Measurements from ENCODE around the gene OR10A2.
"Not testable (repeated sequence)": the region's sequence is repeated elsewhere in the genome, so short reads cannot be mapped to it uniquely, and the experiment has no call there.

The OR10A2 gene, protein sequence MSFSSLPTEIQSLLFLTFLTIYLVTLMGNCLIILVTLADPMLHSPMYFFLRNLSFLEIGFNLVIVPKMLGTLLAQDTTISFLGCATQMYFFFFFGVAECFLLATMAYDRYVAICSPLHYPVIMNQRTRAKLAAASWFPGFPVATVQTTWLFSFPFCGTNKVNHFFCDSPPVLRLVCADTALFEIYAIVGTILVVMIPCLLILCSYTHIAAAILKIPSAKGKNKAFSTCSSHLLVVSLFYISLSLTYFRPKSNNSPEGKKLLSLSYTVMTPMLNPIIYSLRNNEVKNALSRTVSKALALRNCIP
- total RNA-seq: 0 reads per million in 4 donors

- DNase-seq: no peak
These were observed at the start of gene OR10A2 for GRCh38 chr11:6862961-6863360. OR10A2 (plus strand) TSS chr11:6863057; CDS start chr11:6869755, 6,698 bp downstream.

GRCh38 chr11:6813656-6814055, 49.2 kb upstream of the OR10A2 start:
- no peak for DNase-seq

GRCh38 chr11:6817694-6818093, 45.2 kb upstream of the OR10A2 start:
- DNase-seq: no peak

GRCh38 chr11:6818967-6819366, 43.9 kb upstream of the OR10A2 start:
- DNase-seq: no peak

DNA sequence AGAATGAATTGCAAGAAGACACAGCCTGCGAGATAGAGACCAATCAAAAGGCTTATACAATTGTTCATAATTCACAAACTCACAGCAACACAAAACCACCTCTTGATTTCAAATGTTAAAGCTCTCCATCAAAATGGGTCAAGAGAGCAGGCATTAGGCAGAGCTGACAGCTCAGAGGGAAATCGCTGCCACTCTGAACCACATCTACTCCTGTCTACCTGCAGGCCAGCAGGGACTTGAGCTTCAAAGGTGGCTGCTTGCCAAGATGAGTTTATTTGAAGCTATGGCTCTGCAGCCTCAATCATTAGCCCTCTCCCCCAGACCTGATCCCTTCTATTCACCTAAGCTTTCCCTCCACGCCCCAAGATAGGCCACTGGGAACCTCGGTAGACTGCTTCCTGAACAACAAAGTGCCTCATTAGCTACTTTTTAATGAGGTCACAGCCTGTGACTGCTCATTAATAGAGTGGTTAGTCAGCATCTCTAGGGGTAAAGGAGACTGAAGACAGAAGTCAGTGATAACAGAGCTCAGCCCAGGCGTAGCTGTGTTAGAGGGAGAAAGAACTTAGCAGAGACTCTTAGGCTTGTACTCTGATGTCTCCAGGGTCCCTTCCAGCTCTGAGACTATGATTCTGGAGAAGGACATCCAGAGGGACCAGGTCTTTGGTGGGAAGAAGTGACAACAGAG, 38.6 kb upstream of the OR10A2 start:
- DNase-seq: no peak

DNA sequence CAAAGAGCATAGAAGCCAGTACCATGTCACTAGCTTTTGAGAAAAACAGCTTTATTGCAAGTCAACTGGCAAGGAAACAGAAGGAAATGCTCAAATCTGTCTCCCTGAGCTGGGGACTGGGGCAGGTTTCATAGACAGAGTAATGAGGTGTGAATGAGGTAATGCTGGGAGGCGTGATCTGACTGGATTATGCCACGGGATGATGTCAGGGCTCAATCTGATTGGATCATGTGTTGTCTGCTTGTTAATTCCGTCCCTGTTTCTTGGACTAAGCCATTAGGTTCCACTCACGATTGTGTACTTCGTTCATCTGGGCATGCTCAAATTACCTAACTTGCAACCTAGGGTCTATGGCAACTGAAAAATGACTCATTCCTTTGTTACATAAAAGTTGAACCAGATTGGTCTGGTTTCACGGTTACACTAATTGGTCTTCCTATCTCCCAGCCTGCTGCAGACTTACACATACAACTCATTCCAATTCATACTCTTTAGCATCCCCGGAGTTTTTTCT, 37.6 kb upstream of the OR10A2 start:
- no peak for DNase-seq

GRCh38 chr11:6828103-6828502, 34.8 kb upstream of the OR10A2 start:
- DNase-seq: no peak

GRCh38 chr11:6833356-6833755, 29.5 kb upstream of the OR10A2 start:
- no peak for DNase-seq

GRCh38 chr11:6834021-6834420, 28.8 kb upstream of the OR10A2 start:
- no peak for DNase-seq

DNA sequence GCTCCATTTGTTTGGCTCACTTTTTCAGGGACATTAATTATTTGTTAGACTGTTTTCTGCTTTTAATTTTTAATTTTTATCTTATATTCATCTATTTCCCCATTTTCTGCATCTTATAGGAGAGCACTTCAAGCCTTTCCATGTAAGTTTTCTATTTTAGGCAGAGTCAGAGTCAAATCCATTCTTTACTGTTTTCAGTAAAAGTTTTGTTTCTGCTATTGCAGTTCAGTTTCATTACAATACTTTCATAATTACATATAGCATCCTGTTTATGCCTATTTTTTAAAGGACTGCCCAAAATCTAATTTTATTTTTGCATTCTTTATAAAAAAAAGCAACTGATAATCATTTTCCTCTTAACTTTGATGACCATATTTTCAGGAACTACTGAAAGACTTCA, 21.2 kb upstream of the OR10A2 start:
- peak in 1 of 5 donors; percentile 7 for DNase-seq

- DNase-seq: no peak
These were observed 19.2 kb upstream of the OR10A2 start for GRCh38 chr11:6843670-6844069.

GRCh38 chr11:6844356-6844755, 18.5 kb upstream of the OR10A2 start:
- no peak for DNase-seq

- no peak for DNase-seq
These were observed 17.5 kb upstream of the OR10A2 start, which contains the start of gene OR10A5 for GRCh38 chr11:6845383-6845782. OR10A5 (plus strand) TSS chr11:6845683; CDS start chr11:6845683, 0 bp downstream.

- no peak for DNase-seq
These were observed 12.3 kb upstream of the OR10A2 start for GRCh38 chr11:6850526-6850925.

GRCh38 chr11:6854801-6855200, 8.1 kb upstream of the OR10A2 start:
- DNase-seq: not testable (repeated sequence)

GRCh38 chr11:6855971-6856541, 6.8 kb upstream of the OR10A2 start:
- DNase-seq: no peak

GRCh38 chr11:6856871-6857270, 6.0 kb upstream of the OR10A2 start:
- peak in 1 of 5 donors; percentile 39 for DNase-seq

DNA sequence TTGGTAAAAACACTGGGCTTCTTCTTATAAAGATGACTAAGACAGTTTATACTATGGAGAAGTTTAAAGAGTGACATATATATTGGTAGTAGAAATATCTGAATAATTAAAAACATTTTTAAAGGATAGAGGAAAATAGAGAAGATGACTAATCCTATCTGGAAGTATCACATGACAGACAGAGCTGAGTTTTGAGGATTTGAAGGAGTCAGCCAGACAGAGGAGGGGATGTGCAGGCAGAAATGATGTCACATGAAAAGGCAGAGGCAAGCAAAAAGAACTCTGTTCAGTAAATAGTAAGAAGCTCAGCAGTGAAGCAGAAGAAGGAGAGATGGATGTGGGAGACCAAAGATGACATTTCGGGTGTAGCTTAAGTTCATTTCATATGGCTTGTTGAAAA, 1.6 kb downstream of the OR10A2 start:
- DNase-seq: no peak

GRCh38 chr11:6871278-6871677, 8.4 kb downstream of the OR10A2 start:
- no peak for DNase-seq

GRCh38 chr11:6875761-6876160, 12.9 kb downstream of the OR10A2 start:
- no peak for DNase-seq

DNA sequence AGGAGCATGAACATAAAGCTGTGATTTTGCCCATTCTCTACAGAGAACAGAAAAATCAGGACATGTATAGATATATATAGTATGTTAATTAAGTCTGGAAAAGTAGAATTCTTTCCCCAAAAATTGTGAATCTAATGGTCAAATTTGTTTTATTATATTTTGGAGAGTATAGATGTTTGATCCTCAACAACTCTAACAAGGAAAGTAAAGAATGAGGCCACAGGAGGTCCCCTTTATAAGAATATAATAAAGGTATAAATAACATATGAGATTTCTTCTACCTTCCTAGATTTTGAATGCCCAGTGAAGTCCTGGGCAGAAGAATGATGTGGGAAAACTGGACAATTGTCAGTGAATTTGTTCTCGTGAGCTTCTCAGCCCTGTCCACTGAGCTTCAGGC, 13.5 kb downstream of the OR10A2 start, which contains the start of gene OR10A4:
TSS of gene OR10A4 (plus strand) at position 301 of the 400 bp plus-strand sequence. CDS start at position 324, 23 bp downstream.
- no peak for DNase-seq

GRCh38 chr11:6876914-6877313, 14.1 kb downstream of the OR10A2 start:
- DNase-seq: no peak

DNA sequence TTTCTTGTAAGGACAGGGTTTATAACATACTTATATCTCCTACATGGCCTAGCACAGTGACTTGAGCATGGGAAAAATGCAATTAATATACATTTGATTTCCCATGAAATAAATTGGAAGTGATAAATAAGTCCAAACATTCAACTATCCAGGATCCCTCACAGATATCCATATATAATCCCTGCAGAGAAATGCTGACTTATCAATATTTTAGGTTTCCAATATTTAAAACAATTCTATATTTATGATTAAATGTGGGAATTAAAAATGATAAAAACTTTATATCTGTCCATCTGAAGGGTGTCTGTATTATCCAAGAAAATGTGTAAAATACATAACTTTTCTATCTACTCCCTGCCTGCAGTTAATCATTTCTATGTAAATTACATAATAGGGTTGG, 19.9 kb downstream of the OR10A2 start:
- no peak for DNase-seq

DNA sequence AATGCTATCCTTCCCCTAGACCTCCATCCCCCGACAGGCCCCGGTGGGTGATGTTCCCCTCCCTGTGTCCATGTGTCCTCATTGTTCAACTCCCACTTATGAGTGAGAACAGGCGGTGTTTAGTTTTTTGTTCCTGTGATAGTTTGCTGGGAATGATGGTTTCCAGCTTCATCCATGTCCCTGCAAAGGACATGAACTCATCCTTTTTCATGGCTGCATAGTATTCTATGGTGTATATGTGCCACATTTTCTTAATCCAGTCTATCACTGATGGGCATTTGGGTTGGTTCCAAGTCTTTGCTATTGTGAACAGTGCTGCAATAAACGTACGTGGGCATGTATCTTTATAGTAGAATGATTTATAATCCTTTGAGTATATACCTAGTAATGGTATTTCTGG, 24.9 kb downstream of the OR10A2 start:
- not testable (repeated sequence) for DNase-seq
